Heart right ventricle (tissue), 16 donors: ENCODE results near the gene GCLC. TPM values are rescaled to one million over a fixed set of nuclear protein-coding genes. Genes with fewer than 3 reads are reported as not detected.
A peak's percentile ranks its signal among the peaks of the same experiment; 100 is the strongest.

ENCODE experiments used
- ATAC-seq, 8 donors: fragments of 200-7000 bp; cut with Tn5 transposase; one replicate each; pipeline ENCODE4 v1.9.1; 2020; ENCODE audit warnings: mild to moderate bottlenecking in 8 of 8, moderate library complexity in 8 of 8, moderate number of reproducible peaks in 1 of 8
- DNase-seq, 2 donors: peaks; one replicate each; pipeline ENCODE4 v3.0.0-alpha.2; 2020
- H3K27ac ChIP-seq, 10 donors: fragments of 200-600 bp; sonication (generic) in 2 of 10; one replicate each; pipeline versions ENCODE4 v1.5.0 to v1.8.0; 2020 to 2022; ENCODE audit warnings: mild to moderate bottlenecking in 3 of 10
- H3K27me3 ChIP-seq, 7 donors: fragments of 200-600 bp; one replicate each; pipeline ENCODE4 v1.8.0; 2021 to 2022; ENCODE audit warnings: mild to moderate bottlenecking in 2 of 7
- H3K36me3 ChIP-seq, 9 donors: fragments of 200-600 bp; sonication (generic) in 1 of 9; one replicate each; pipeline versions ENCODE4 v1.5.0 to v1.8.0; 2020 to 2022; ENCODE audit warnings: mild to moderate bottlenecking in 2 of 9
- H3K4me1 ChIP-seq, 9 donors: fragments of 200-600 bp; sonication (generic) in 1 of 9; one replicate each; pipeline versions ENCODE4 v1.5.0 to v1.8.0; 2020 to 2022; ENCODE audit warnings: mild to moderate bottlenecking in 4 of 9
- H3K4me3 ChIP-seq, 10 donors: fragments of 200-600 bp; sonication (generic) in 2 of 10; one replicate each; pipeline versions ENCODE4 v1.5.0 to v1.8.0; 2020 to 2022; ENCODE audit warnings: mild to moderate bottlenecking in 7 of 10, moderate library complexity in 2 of 10
- H3K9me3 ChIP-seq, 11 donors: fragments of 200-600 bp in 10 of 11; sonication (generic) in 2 of 11; one replicate each; pipeline versions ENCODE4 v1.5.0 to v1.8.0; 2013 to 2022; ENCODE audit warnings: mild to moderate bottlenecking in 2 of 11, control low read depth in 1 of 11, moderate library complexity in 1 of 11
- WGBS, 2 donors: extraction: QIAGEN DNeasy Blood & Tissue Kit; methylation state at CpG; one replicate each; pipeline ENCODE4 v1.1.7; 2013; ENCODE audit warnings: inconsistent platforms in 1 of 2; 5-methylcytosine and 5-hydroxymethylcytosine counted together
- intact Hi-C, 10 donors: fragments of 100-400 bp; cut with DNase I; formaldehyde crosslinking; loops; one replicate each; pipeline versions ENCODE4 v1.11.1 to v1.14.2; 2022
- polyA plus RNA-seq, 2 donors: library from polyadenylated mRNA; stranded (reverse); fragments of 200-250 nt; gene quantifications; one replicate each; pipeline ENCODE4 v1.2.3, GENCODE V29; 2013
- total RNA-seq, 10 donors: library from RNA; stranded (reverse); fragmentation: NEBNext Ultra II Directional in 3 of 10; extraction: Animal tissue kit (Norgen Biotek cat#: 25700) in 3 of 10; gene quantifications; one replicate each; pipeline versions ENCODE4 v1.2.1 to v1.2.4, GENCODE V29; 2021 to 2023
- TF ChIP-seq, protein P1 (sequence below), 9 donors: fragments of 200-600 bp; sonication (generic) in 2 of 9; IDR thresholded peaks; one replicate each; pipeline versions ENCODE4 v1.5.0 to v1.8.0; 2021 to 2022; ENCODE audit warnings: antibody characterized with exemption in 9 of 9, mild to moderate bottlenecking in 5 of 9, moderate library complexity in 1 of 9
- donor health status: Arrhythmogenic right ventricular cardiomyopathy.
- donor health status: ischemic (EF 13 %, LVEDD 7.1; RV severe dilation, severe dysfunction).
- donor health status: healthy with polysubstance abuse.
- donor health status: DM: no; HTN: yes; CAD: no.
- donor health status: DM: no; HTN: no; CAD: no.
- donor health status: ischemic (EF 25% LVEDD 6.9; RV normal size, moderate dysfunction).
- donor health status: ischemic (EF 25% LVEDD 5.7; RV mildly dilated, moderate dysfunction).
- donor health status: healthy.
- donor health status: DM: yes; HTN: yes; CAD: no.
- donor health status: Ischemic cardiomyopathy.
- donor health status: ischemic (EF 35%, LVEDD 5.7; RV mildly dilated, moderate dysfunction).
- donor health status: nonischemic (EF 11% LVEDD 7.7; RV severe dilation, severe dysfunction).
- donor health status: DM: yes; HTN: yes; CAD: no.
- donor health status: PGD.
- donor health status: ischemic (EF 29% LVEDD 5.4; RV normal size, mild dysfunction).
- donor health status: nonischemic (EF 23%, LVEDD 6.1; RV moderate dilation, normal function).

GCLC gene
- total and polyA plus RNA-seq, 12 donors, result 6.0 to 42.8 (median 34.2) TPM

DNA sequence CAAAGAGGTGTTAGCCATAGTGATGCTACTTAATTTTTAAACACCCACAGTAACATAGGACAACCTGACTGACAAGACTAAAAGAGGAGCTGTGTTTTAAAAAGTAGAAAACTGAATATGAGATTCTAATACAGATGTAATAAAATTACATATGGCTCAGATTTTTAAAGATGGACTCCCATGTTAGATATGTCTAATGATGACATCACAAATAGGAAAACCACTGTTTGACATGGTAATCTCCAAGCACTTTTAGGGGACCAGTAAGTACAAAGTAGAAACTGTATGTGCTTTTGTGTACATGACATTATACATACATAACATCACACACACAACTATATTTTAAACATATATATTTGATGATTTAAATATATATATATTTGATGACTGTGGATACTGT is 16.8 kb downstream of the GCLC start:
- Histone ChIP-seq H3K27me3 (no peaks in the 10 kb centered on the region), H3K9me3 (no peaks in the 10 kb centered on the region), H3K4me3 (no peak overlapping the region), H3K36me3 (no peaks in the 10 kb centered on the region), H3K4me1 (peaks cover 0 to 92% (median 69%) of the 10 kb centered on the region in 9 donors), H3K27ac (no peak overlapping the region)
- intact Hi-C loops, result loop anchor here in 2 of 10 donors (5.0 to 10.0 kb wide), 2 partner anchors 127 to 154 kb away; no protein-coding TSS in a partner anchor
- no peak for DNase-seq
- ATAC-seq, result no peak
- TF ChIP-seq, protein P1, sequence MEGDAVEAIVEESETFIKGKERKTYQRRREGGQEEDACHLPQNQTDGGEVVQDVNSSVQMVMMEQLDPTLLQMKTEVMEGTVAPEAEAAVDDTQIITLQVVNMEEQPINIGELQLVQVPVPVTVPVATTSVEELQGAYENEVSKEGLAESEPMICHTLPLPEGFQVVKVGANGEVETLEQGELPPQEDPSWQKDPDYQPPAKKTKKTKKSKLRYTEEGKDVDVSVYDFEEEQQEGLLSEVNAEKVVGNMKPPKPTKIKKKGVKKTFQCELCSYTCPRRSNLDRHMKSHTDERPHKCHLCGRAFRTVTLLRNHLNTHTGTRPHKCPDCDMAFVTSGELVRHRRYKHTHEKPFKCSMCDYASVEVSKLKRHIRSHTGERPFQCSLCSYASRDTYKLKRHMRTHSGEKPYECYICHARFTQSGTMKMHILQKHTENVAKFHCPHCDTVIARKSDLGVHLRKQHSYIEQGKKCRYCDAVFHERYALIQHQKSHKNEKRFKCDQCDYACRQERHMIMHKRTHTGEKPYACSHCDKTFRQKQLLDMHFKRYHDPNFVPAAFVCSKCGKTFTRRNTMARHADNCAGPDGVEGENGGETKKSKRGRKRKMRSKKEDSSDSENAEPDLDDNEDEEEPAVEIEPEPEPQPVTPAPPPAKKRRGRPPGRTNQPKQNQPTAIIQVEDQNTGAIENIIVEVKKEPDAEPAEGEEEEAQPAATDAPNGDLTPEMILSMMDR (IDR thresholded peaks at IDR 0.05), result no peak

DNA sequence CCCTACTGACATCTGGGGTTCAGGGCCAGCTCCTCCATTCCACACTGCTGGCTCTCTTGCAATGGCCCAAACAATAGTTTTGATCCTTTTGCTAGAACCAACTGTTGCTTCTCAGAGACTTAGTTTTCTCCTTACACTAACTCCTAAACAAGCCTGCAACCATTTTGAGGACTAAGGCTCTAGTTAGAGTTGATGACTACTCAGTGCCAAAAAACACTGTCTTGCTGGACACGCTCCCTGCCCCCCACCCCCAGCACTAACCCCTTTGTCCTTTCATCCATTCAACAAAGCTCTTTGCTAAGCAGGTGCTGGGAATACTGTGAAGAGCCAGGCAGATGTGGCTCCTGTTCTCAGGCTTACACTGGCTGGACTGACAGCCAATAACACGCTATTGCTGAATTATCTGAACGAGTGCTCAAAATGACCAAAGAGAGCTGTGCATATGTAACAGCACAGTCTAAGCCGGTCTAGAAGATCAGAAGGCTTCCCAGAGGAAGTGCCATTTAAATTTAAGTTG is 17.6 kb downstream of the GCLC start:
- TF ChIP-seq, protein P1 (IDR thresholded peaks at IDR 0.05), result no peak
- no peaks in the 10 kb centered on the region for H3K36me3 ChIP-seq
- H3K4me3 ChIP-seq, result no peak overlapping the region
- ATAC-seq, result peak in 2 of 8 donors; percentile 6 to 14
- no peak for DNase-seq
- H3K4me1 ChIP-seq, result peaks cover 0 to 94% (median 62%) of the 10 kb centered on the region in 9 donors
- intact Hi-C loops, result loop anchor here in 2 of 10 donors (5.0 to 10.0 kb wide), 2 partner anchors 127 to 155 kb away; no protein-coding TSS in a partner anchor
- no peaks in the 10 kb centered on the region for H3K27me3 ChIP-seq
- H3K9me3 ChIP-seq, result no peaks in the 10 kb centered on the region
- WGBS, 2 donors, result 74 to 80% methylated on average over 4 of the region's 4 CpGs
- H3K27ac ChIP-seq, result peak overlapping the region in 2 of 10 donors; percentile 6 to 27

DNA sequence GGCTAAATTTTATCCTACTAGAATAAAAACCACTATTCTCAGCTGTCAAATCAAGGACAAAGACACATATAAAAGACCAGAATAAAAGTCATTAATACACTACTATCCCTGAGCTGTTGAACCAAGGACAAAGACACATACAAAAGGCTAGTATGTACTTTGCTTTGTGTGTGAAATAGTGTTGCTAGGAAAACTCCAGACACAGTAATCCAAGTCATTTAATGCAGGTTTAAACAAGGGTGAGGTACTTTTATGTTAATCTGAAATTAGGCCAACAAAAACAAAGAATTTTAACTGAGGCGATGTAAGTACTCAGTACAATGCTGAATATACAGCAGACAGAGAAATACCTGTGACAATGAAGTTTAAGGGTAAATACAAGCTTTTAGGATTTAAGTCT is 18.9 kb downstream of the GCLC start:
- ATAC-seq, result no peak
- Histone ChIP-seq H3K9me3 (no peaks in the 10 kb centered on the region), H3K4me3 (no peak overlapping the region), H3K4me1 (peaks cover 0 to 84% (median 48%) of the 10 kb centered on the region in 9 donors), H3K27me3 (no peaks in the 10 kb centered on the region), H3K36me3 (peaks cover 0 to 3% (median 0%) of the 10 kb centered on the region in 9 donors), H3K27ac (peak overlapping the region in 2 of 10 donors; percentile 17 to 32)
- DNase-seq, result no peak
- TF ChIP-seq, protein P1 (IDR thresholded peaks at IDR 0.05), result no peak
- intact Hi-C loops, result loop anchor here in 2 of 10 donors (5.0 to 10.0 kb wide), 2 partner anchors 129 to 156 kb away; no protein-coding TSS in a partner anchor
- WGBS, 2 donors, result 66 to 81% methylated on average over 1 of the region's 1 CpG

DNA sequence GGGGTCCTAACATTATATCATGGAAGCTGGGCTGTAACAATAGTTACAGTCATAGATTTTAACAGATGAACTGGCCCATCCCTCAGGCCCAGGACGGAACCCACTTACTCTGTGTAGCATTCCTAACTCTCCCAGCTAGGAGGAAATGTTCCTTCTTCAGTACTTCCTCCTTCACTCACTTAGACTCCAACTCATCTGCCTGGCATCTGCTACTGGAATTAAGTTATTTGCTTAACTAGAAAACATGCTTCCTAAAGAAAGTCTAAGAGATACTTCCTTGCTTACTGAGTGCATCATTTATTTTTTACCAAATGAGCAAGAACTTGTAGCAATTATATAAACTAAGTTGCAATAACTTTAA is 20.5 kb downstream of the GCLC start:
- TF ChIP-seq, protein P1 (IDR thresholded peaks at IDR 0.05), result no peak
- intact Hi-C loops, result loop anchor here in 1 of 10 donors (10.0 kb wide), 1 partner anchor 130 kb away; no protein-coding TSS in a partner anchor
- Histone ChIP-seq H3K36me3 (peaks cover 0 to 19% (median 0%) of the 10 kb centered on the region in 9 donors), H3K4me1 (peaks cover 0 to 79% (median 37%) of the 10 kb centered on the region in 9 donors), H3K27me3 (no peaks in the 10 kb centered on the region), H3K27ac (peak overlapping the region in 4 of 10 donors; percentile 0 to 45 (median 24)), H3K9me3 (no peaks in the 10 kb centered on the region), H3K4me3 (no peak overlapping the region)
- peak in 1 of 8 donors; percentile 59 for ATAC-seq
- 29 to 33% methylated on average over 1 of the region's 1 CpG for WGBS, 2 donors
- DNase-seq, result no peak
